H1 (cell line): ENCODE results near the gene PUSL1. TPM values are rescaled to one million over a fixed set of nuclear protein-coding genes. Genes with fewer than 3 reads are reported as not detected.

Experiments
- CTCF ChIA-PET: fragments of 300-600 bp; sonication (Branson Sonifier 250); formaldehyde crosslinking; loops from one replicate; lab custom pipeline; 2021; ENCODE audit not compliant: partially characterized antibody; lab: Charles Lee
- POLR2A ChIA-PET: fragments of 300-600 bp; sonication (Branson Sonifier 250); formaldehyde crosslinking; loops from one replicate; lab custom pipeline; 2021; ENCODE audit warnings: inconsistent platforms; ENCODE audit not compliant: partially characterized antibody; lab: Charles Lee
- DNase-seq, 2 experiments: peaks; one replicate each; pipeline versions ENCODE4 v3.0.0 to v3.0.0-alpha.2; 2010 to 2022; ENCODE audit warnings: low spot score in 2 of 2, low read depth in 1 of 2, mixed read lengths in 1 of 2
- FAIRE-seq: peaks from 2 replicates; lab custom pipeline; 2011; peaks lifted over from hg19 to GRCh38; lab: Jason Lieb, UNC
- H2AFZ ChIP-seq: 2 replicates; pipeline ENCODE4 v1.8.1; 2012; ENCODE audit warnings: low read length, inconsistent platforms
- H2AK5ac ChIP-seq: 2 replicates; pipeline ENCODE4 v1.6.1; 2013; ENCODE audit warnings: low read depth, low read length
- H2BK120ac ChIP-seq: replicated peaks from 2 replicates; pipeline ENCODE3; 2013; ENCODE audit warnings: low read depth, low read length, inconsistent platforms
- H2BK12ac ChIP-seq: 2 replicates; pipeline ENCODE4 v1.6.1; 2013; ENCODE audit warnings: low read depth, low read length
- H2BK15ac ChIP-seq: 2 replicates; pipeline ENCODE4 v1.6.1; 2013; ENCODE audit warnings: low read length
- H2BK20ac ChIP-seq: 2 replicates; pipeline ENCODE4 v1.6.1; 2013; ENCODE audit warnings: low read length
- H2BK5ac ChIP-seq: 2 replicates; pipeline ENCODE4 v1.6.1; 2013; ENCODE audit warnings: low read depth, low read length
- H3K14ac ChIP-seq: 2 replicates; pipeline ENCODE4 v1.6.1; 2013; ENCODE audit warnings: inconsistent platforms; ENCODE audit not compliant: insufficient read length
- H3K18ac ChIP-seq: 2 replicates; pipeline ENCODE4 v1.6.1; 2013; ENCODE audit warnings: low read length; ENCODE audit errors: extremely low read depth
- H3K23ac ChIP-seq: 2 replicates; pipeline ENCODE4 v1.6.1; 2013; ENCODE audit warnings: inconsistent platforms; ENCODE audit not compliant: insufficient read length
- H3K23me2 ChIP-seq: 2 replicates; pipeline ENCODE4 v1.6.1; 2013; ENCODE audit warnings: low read depth, low read length
- H3K27ac ChIP-seq: 2 replicates; pipeline ENCODE4 v1.6.1; 2011; ENCODE audit warnings: low read depth, low read length, inconsistent platforms
- H3K27me3 ChIP-seq, 4 experiments: replicated peaks in 1 of 4; 1 replicate in 1 of 4; 2 replicates in 3 of 4; pipeline versions ENCODE4 v1.6.1 to v1.8.1; 2011 to 2013; ENCODE audit warnings: low read length in 3 of 4, mild to moderate bottlenecking in 3 of 4, inconsistent platforms in 2 of 4, mixed read lengths in 2 of 4, moderate library complexity in 1 of 4; ENCODE audit not compliant: control insufficient read depth in 3 of 4, insufficient read depth in 3 of 4; ENCODE audit errors: extremely low read depth in 1 of 4
- H3K36me3 ChIP-seq, 4 experiments: 2 replicates each; pipeline versions ENCODE4 v1.6.1 to v1.8.1; 2011 to 2013; ENCODE audit warnings: mild to moderate bottlenecking in 4 of 4, low read length in 3 of 4, moderate library complexity in 2 of 4, control low read depth in 1 of 4, inconsistent platforms in 1 of 4; ENCODE audit not compliant: insufficient read depth in 4 of 4, control insufficient read depth in 2 of 4
- H3K4ac ChIP-seq: replicated peaks from 2 replicates; pipeline ENCODE3; 2013; ENCODE audit warnings: low read length, low read depth, mixed read lengths, inconsistent platforms; ENCODE audit not compliant: insufficient read length
- H3K4me1 ChIP-seq, 4 experiments: replicated peaks in 1 of 4; 1 replicate in 1 of 4; 2 replicates in 3 of 4; pipeline versions ENCODE4 v1.6.1 to v1.8.1; 2011 to 2013; ENCODE audit warnings: low read length in 3 of 4, inconsistent platforms in 2 of 4, mixed read lengths in 1 of 4; ENCODE audit not compliant: insufficient read depth in 4 of 4, control insufficient read depth in 3 of 4
- H3K4me2 ChIP-seq, 2 experiments: 2 replicates each; pipeline versions ENCODE4 v1.6.1 to v1.8.1; 2011 to 2013; ENCODE audit warnings: low read depth in 2 of 2, low read length in 2 of 2, control low read depth in 1 of 2, inconsistent platforms in 1 of 2, mild to moderate bottlenecking in 1 of 2; ENCODE audit not compliant: insufficient read depth in 1 of 2
- H3K4me3 ChIP-seq, 4 experiments: fragments of 200-600, 300-600 bp in 1 of 4; sonication (generic), shearing (Covaris generic), sonication (Bioruptor Twin) in 1 of 4; 2 replicates each; pipeline versions ENCODE4 v1.5.1 to v1.8.1; 2011 to 2016; ENCODE audit warnings: low read length in 4 of 4, low read depth in 3 of 4, control low read depth in 2 of 4, inconsistent platforms in 2 of 4, mild to moderate bottlenecking in 2 of 4, mixed read lengths in 1 of 4, moderate library complexity in 1 of 4; ENCODE audit not compliant: insufficient read depth in 2 of 4; ENCODE audit errors: extremely low read depth in 1 of 4
- H3K56ac ChIP-seq: replicated peaks from 2 replicates; pipeline ENCODE3; 2013; ENCODE audit warnings: low read depth, mild to moderate bottlenecking, mixed read lengths, low read length, inconsistent platforms; ENCODE audit not compliant: insufficient read length
- H3K79me1 ChIP-seq: 2 replicates; pipeline ENCODE4 v1.6.1; 2013; ENCODE audit warnings: low read depth, low read length, control low read depth
- H3K79me2 ChIP-seq, 2 experiments: 2 replicates each; pipeline versions ENCODE4 v1.6.1 to v1.8.1; 2012 to 2013; ENCODE audit warnings: low read length in 2 of 2, mild to moderate bottlenecking in 2 of 2, inconsistent platforms in 1 of 2; ENCODE audit not compliant: insufficient read depth in 2 of 2, control insufficient read depth in 1 of 2
- H3K9ac ChIP-seq, 4 experiments: replicated peaks in 1 of 4; 1 replicate in 1 of 4; 2 replicates in 3 of 4; pipeline versions ENCODE4 v1.6.1 to v1.8.1; 2011 to 2013; ENCODE audit warnings: low read depth in 3 of 4, low read length in 3 of 4, control low read depth in 2 of 4, mild to moderate bottlenecking in 2 of 4, moderate library complexity in 2 of 4, inconsistent platforms in 1 of 4; ENCODE audit errors: extremely low read depth in 1 of 4
- H3K9me3 ChIP-seq, 2 experiments: 2 replicates each; pipeline versions ENCODE4 v1.6.1 to v1.8.1; 2012 to 2013; ENCODE audit warnings: mild to moderate bottlenecking in 2 of 2, moderate library complexity in 2 of 2, control low read depth in 1 of 2, inconsistent platforms in 1 of 2, low read depth in 1 of 2, low read length in 1 of 2, mixed read lengths in 1 of 2; ENCODE audit not compliant: insufficient read depth in 2 of 2
- H4K20me1 ChIP-seq, 2 experiments: replicated peaks in 1 of 2; 2 replicates each; pipeline versions ENCODE3 to v1.8.1; 2011 to 2013; ENCODE audit warnings: inconsistent platforms in 2 of 2, low read length in 2 of 2, mild to moderate bottlenecking in 1 of 2; ENCODE audit not compliant: insufficient read depth in 2 of 2, control insufficient read depth in 1 of 2
- H4K5ac ChIP-seq: 2 replicates; pipeline ENCODE4 v1.6.1; 2013; ENCODE audit warnings: low read length, low read depth, mixed read lengths, inconsistent platforms; ENCODE audit not compliant: insufficient read length
- H4K8ac ChIP-seq: 2 replicates; pipeline ENCODE4 v1.8.0; 2013; ENCODE audit warnings: mild to moderate bottlenecking, moderate library complexity, low read length, inconsistent platforms; ENCODE audit not compliant: insufficient read depth; ENCODE audit errors: extremely low read depth
- H4K91ac ChIP-seq: replicated peaks from 2 replicates; pipeline ENCODE3; 2013; ENCODE audit warnings: low read length, mixed read lengths, inconsistent platforms; ENCODE audit not compliant: insufficient read length
- WGBS, 2 experiments: shearing (Covaris generic) in 1 of 2; methylation state at CpG; one replicate each; pipeline versions ENCODE4 v1.1.6 to v1.1.7; 2013 to 2015; ENCODE audit warnings: low lambda C conversion rate in 2 of 2, mixed read lengths in 2 of 2, inconsistent platforms in 1 of 2, low coverage in 1 of 2, missing lambda C conversion rate in 1 of 2; ENCODE audit not compliant: insufficient replicate concordance in 2 of 2, insufficient coverage in 1 of 2, insufficient read length in 1 of 2; ENCODE audit errors: extremely low coverage in 1 of 2, missing lambda C conversion rate in 1 of 2; 5-methylcytosine and 5-hydroxymethylcytosine counted together
- polyA plus RNA-seq, 7 experiments: library from polyadenylated mRNA; depleted of rRNA in 3 of 7; stranded (reverse) in 5 of 7; unstranded in 2 of 7; fragments of >200 nt in 5 of 7; fragments of 200-250 nt in 2 of 7; gene quantifications; 1 replicate in 5 of 7; 2 replicates in 1 of 7; 4 replicates in 1 of 7; pipeline versions ENCODE4 v1.2.1 to v1.2.3, GENCODE V29; 2011 to 2013; ENCODE audit warnings: missing spikeins in 2 of 7, mixed read lengths in 2 of 7
- total RNA-seq: library from RNA; stranded (reverse); fragmentation: NEBNext Ultra II Directional; extraction: Animal tissue kit (Norgen Biotek cat#: 25700); gene quantifications from 2 replicates; pipeline ENCODE4 v1.2.1, GENCODE V29; 2021
- TF ChIP-seq, protein P1 (sequence below): IDR thresholded peaks from 2 replicates; pipeline ENCODE4 v1.6.1; 2012; ENCODE audit warnings: inconsistent platforms

Gene PUSL1
- total and polyA plus RNA-seq, 2 of the 8 experiments (the other 6 are each of a cell fraction or from before 2014, with no cell fraction given) = 38.8 to 87.4 TPM

DNA sequence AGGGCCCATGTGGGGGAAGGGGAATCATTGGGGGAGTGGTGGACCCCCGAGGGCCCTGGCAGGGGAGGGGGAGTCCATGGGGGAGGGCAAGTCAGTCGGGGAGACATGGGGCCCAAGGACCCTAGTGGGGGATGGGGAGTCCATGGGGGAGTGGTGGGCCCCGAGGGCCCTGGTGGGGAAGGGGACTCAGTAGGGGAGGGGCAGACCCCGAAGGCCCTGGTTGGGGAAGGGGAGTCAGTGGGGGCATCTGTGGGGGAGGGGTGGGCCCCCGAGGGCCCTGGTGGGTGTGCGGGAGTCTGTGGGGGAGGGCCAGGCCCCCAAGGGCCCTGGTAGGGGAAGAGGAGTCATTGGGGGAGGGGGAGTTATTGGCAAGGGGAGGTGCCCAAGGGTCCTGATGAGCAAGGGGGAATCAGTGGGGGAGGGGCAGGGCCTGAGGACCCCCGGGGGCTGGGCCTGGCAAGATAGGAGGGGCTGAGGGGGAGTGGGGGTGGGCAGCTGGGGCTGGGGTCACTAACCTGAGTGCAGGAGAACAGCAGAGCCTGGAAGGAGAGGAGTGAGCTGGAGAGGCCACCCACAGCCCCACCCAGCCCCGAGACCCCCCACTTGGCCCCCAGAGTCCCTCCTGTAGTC lies 47.9 kb downstream of the PUSL1 start:
- Histone ChIP-seq H2BK15ac (no peak overlapping the region), H3K4me1 (peaks cover 2 to 54% (median 38%) of the 10 kb centered on the region in 4 experiments), H3K27me3 (peaks cover 9 to 17% (median 14%) of the 10 kb centered on the region in 4 experiments), H2BK20ac (peak overlapping the region; percentile 7; the same call in 1 of the 2 replicates), H3K36me3 (no peaks in the 10 kb centered on the region), H3K56ac (no peak overlapping the region), H3K9ac (no peak overlapping the region), H2BK12ac (no peak overlapping the region), H3K9me3 (no peaks in the 10 kb centered on the region), H3K23me2 (peaks cover 16% of the 10 kb centered on the region), H4K20me1 (peaks cover 0 to 6% of the 10 kb centered on the region in 2 experiments), H3K79me2 (no peaks in the 10 kb centered on the region), H2BK120ac (no peak overlapping the region), H4K5ac (no peak overlapping the region), H3K4ac (no peak overlapping the region), H3K18ac (no peak overlapping the region), H2AFZ (no peak overlapping the region), H3K4me2 (no peak overlapping the region), H3K14ac (no peak overlapping the region), H3K79me1 (no peaks in the 10 kb centered on the region), H4K8ac (no peak overlapping the region), H2AK5ac (peak overlapping the region; percentile 53; the same call in 1 of the 2 replicates), H3K27ac (no peak overlapping the region), H3K4me3 (peak overlapping the region in 1 of 4 experiments; percentile 61; a peak in 1 of 8 replicates), H2BK5ac (0 out of 2 replicates have a peak overlapping the region, but pooled peaks have one; percentile 24), H4K91ac (peak overlapping the region; percentile 73), H3K23ac (no peak overlapping the region)
- FAIRE-seq (no peak), DNase-seq (no peak)
- WGBS, 2 experiments = 20% methylated on average over 1 of the region's 8 CpGs; no CpG with 5 or more reads in 1 of the 2 experiments
- TF ChIP-seq, protein P1, sequence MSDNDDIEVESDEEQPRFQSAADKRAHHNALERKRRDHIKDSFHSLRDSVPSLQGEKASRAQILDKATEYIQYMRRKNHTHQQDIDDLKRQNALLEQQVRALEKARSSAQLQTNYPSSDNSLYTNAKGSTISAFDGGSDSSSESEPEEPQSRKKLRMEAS = no peak
- CTCF ChIA-PET = interaction anchor here (1.0 kb wide), 1 partner anchor 13 kb away, joined by 3 read pairs; no protein-coding TSS in a partner anchor
- POLR2A ChIA-PET = interaction anchor here (0.8 to 5.1 kb wide), 2 partner anchors 16 to 46 kb away, joined by 4 to 80 read pairs; partner anchors contain the start of gene AURKAIP1
